Mesenchymal stem cell (in vitro differentiated cells and primary cell): ENCODE measurements around the gene XG.
A peak's percentile ranks its signal among the peaks of the same experiment; 100 is the strongest.
"Not testable (repeated sequence)": the region's sequence is repeated elsewhere in the genome, so short reads cannot be mapped to it uniquely, and the experiment has no call there.

Experiments used
- DNase-seq: peaks from one replicate; pipeline ENCODE4 v3.0.0-alpha.2; 2013
- H2AFZ ChIP-seq: one replicate; pipeline ENCODE4 v1.6.1; 2013; ENCODE audit warnings: low read depth, mild to moderate bottlenecking, control low read depth, inconsistent platforms, low read length, moderate library complexity
- H2AK5ac ChIP-seq: 2 replicates; pipeline ENCODE4 v1.6.1; 2013; ENCODE audit warnings: low read length, moderate library complexity, mild to moderate bottlenecking, inconsistent platforms; ENCODE audit not compliant: severe bottlenecking
- H2BK120ac ChIP-seq: one replicate; pipeline ENCODE4 v1.6.1; 2013; ENCODE audit warnings: low read depth, mild to moderate bottlenecking, inconsistent platforms, low read length, moderate library complexity
- H2BK12ac ChIP-seq, 2 experiments: one replicate each; pipeline ENCODE4 v1.6.1; 2013; ENCODE audit warnings: inconsistent platforms in 2 of 2, low read length in 2 of 2, mild to moderate bottlenecking in 2 of 2, moderate library complexity in 2 of 2, control low read depth in 1 of 2
- H2BK15ac ChIP-seq: one replicate; pipeline ENCODE4 v1.6.1; 2013; ENCODE audit warnings: mild to moderate bottlenecking, low read depth, inconsistent platforms; ENCODE audit not compliant: poor library complexity, severe bottlenecking
- H2BK5ac ChIP-seq: 2 replicates; pipeline ENCODE4 v1.6.1; 2013; ENCODE audit warnings: low read depth, mild to moderate bottlenecking, low read length, control low read depth, inconsistent platforms; ENCODE audit not compliant: poor library complexity, severe bottlenecking
- H3K14ac ChIP-seq, 2 experiments: one replicate each; pipeline ENCODE4 v1.6.1; 2013; ENCODE audit warnings: inconsistent platforms in 2 of 2, low read length in 2 of 2, control low read depth in 1 of 2, mild to moderate bottlenecking in 1 of 2, moderate library complexity in 1 of 2
- H3K18ac ChIP-seq, 2 experiments: one replicate each; pipeline ENCODE4 v1.6.1; 2013; ENCODE audit warnings: inconsistent platforms in 2 of 2, low read length in 2 of 2, control low read depth in 1 of 2, low read depth in 1 of 2, mild to moderate bottlenecking in 1 of 2
- H3K23ac ChIP-seq, 2 experiments: one replicate each; pipeline ENCODE4 v1.6.1; 2013; ENCODE audit warnings: inconsistent platforms in 2 of 2, low read length in 2 of 2, mild to moderate bottlenecking in 2 of 2, moderate library complexity in 2 of 2, control low read depth in 1 of 2
- H3K27ac ChIP-seq: 2 replicates; pipeline ENCODE4 v1.5.1; 2013; ENCODE audit warnings: mild to moderate bottlenecking, moderate library complexity, low read length, control low read depth, inconsistent platforms; ENCODE audit not compliant: poor library complexity, severe bottlenecking
- H3K27me3 ChIP-seq, 2 experiments: 2 replicates each; pipeline versions ENCODE4 v1.6.1 to v1.7.0; 2013; ENCODE audit warnings: low read length in 2 of 2, mild to moderate bottlenecking in 2 of 2, moderate library complexity in 2 of 2, control low read depth in 1 of 2, inconsistent platforms in 1 of 2; ENCODE audit not compliant: control insufficient read depth in 1 of 2, insufficient read depth in 1 of 2
- H3K36me3 ChIP-seq, 2 experiments: 2 replicates each; pipeline versions ENCODE4 v1.6.1 to v1.7.0; 2013; ENCODE audit warnings: low read length in 2 of 2, control low read depth in 1 of 2, inconsistent platforms in 1 of 2, low read depth in 1 of 2, mild to moderate bottlenecking in 1 of 2; ENCODE audit not compliant: insufficient read depth in 2 of 2, control insufficient read depth in 1 of 2
- H3K4ac ChIP-seq, 2 experiments: one replicate each; pipeline ENCODE4 v1.6.1; 2013; ENCODE audit warnings: inconsistent platforms in 2 of 2, low read length in 2 of 2, mild to moderate bottlenecking in 2 of 2, moderate library complexity in 2 of 2, control low read depth in 1 of 2, low read depth in 1 of 2
- H3K4me1 ChIP-seq: 2 replicates; pipeline ENCODE4 v1.6.1; 2013; ENCODE audit warnings: low read depth, low read length, control low read depth; ENCODE audit not compliant: control insufficient read depth, insufficient read depth
- H3K4me2 ChIP-seq: 2 replicates; pipeline ENCODE4 v1.6.1; 2013; ENCODE audit warnings: low read length, mild to moderate bottlenecking, inconsistent platforms; ENCODE audit not compliant: poor library complexity, severe bottlenecking
- H3K4me3 ChIP-seq, 2 experiments: 2 replicates each; pipeline versions ENCODE4 v1.5.1 to v1.7.0; 2013; ENCODE audit warnings: low read length in 2 of 2, mild to moderate bottlenecking in 2 of 2, control low read depth in 1 of 2, low read depth in 1 of 2; ENCODE audit not compliant: insufficient read depth in 1 of 2
- H3K79me1 ChIP-seq: replicated peaks from 2 replicates; pipeline ENCODE4 v1.6.1; 2013; ENCODE audit warnings: mild to moderate bottlenecking, control low read depth, low read length, inconsistent platforms; ENCODE audit not compliant: poor library complexity, severe bottlenecking
- H3K9ac ChIP-seq: 2 replicates; pipeline ENCODE4 v1.7.0; 2013; ENCODE audit warnings: mild to moderate bottlenecking, low read length, moderate library complexity
- H3K9me3 ChIP-seq: 2 replicates; pipeline ENCODE4 v1.7.0; 2013; ENCODE audit warnings: mild to moderate bottlenecking, low read length; ENCODE audit not compliant: control insufficient read depth
- H4K8ac ChIP-seq: one replicate; pipeline ENCODE4 v1.6.1; 2013; ENCODE audit warnings: inconsistent platforms, mild to moderate bottlenecking, low read length, moderate library complexity
- H4K91ac ChIP-seq: one replicate; pipeline ENCODE4 v1.6.1; 2013; ENCODE audit warnings: mild to moderate bottlenecking, low read length, inconsistent platforms
- WGBS: methylation state at CpG from one replicate; pipeline ENCODE4 v1.1.7; 2013; ENCODE audit warnings: mixed read lengths; 5-methylcytosine and 5-hydroxymethylcytosine counted together

The XG gene

DNA sequence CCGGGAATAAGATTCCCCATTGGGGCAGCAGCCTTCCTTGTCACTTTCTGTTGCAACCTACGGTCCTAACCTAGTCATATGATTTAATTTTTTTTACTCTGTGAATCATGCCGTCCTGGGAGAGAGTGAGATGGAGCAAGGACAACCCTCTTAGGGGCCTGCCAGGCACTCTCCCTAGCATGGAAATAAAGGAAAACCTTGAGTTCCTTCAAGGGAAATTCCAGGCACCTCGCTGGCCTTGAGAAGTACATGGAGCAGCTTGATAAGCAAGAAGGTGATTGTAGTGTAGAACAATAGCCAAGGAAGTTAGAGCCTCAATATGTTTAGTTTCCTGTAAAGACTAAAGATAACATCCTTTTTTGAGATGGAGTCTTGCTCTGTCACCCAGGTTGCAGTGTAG is 10.8 kb downstream of the XG start:
- H2BK120ac ChIP-seq, H2AFZ ChIP-seq, H3K4ac ChIP-seq, H2BK12ac ChIP-seq, H3K4me1 ChIP-seq, H3K9me3 ChIP-seq, H3K79me1 ChIP-seq, DNase-seq, H3K14ac ChIP-seq, H2BK5ac ChIP-seq, H3K4me2 ChIP-seq, H2AK5ac ChIP-seq, H3K18ac ChIP-seq, H4K8ac ChIP-seq, H4K91ac ChIP-seq, H3K27me3 ChIP-seq, H3K9ac ChIP-seq, H3K4me3 ChIP-seq, H2BK15ac ChIP-seq, H3K23ac ChIP-seq, H3K27ac ChIP-seq: not testable (repeated sequence)
- WGBS = 90% methylated on average over 4 of the region's 4 CpGs
- peaks cover 0 to 24% of the 10 kb centered on the region in 2 experiments for H3K36me3 ChIP-seq

DNA sequence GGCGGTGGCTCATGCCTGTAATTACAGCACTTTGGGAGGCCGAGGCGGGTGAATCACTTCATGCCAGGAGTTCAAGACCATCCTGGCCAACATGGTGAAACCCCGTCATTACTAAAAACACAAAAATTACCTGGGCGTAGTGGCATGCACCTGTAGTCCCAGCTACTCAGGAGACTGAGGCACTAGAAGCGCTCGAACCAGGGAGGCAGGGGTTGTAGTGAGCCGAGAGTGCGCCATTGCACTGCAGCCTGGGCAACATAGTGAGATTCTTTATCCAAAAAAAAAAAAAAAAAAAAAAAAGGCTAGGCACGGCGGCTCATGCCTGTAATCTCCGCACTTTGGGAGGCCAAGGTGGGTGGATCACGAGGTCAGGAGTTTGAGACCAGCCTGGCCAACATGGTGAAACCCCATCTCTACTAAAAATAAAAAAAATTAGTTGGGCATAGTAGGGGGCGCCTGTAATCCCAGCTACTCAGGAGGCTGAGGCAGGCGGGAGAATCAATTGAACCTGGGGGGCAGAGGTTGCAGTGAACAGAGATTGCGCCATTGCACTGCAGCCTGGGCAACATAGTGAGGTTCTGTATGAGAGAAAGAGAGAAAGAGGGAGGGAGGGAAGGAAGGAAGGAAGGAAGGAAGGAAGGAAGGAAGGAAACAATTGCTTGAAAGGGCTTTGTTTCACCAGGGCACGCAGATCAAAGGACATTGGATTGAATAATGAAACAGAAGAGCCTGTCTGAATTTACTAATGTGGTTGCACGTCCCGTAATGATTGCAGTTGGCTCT is 13.1 kb downstream of the XG start:
- not testable (repeated sequence) for H2BK15ac ChIP-seq, H3K4ac ChIP-seq, H3K4me1 ChIP-seq, H4K91ac ChIP-seq, H3K79me1 ChIP-seq, H2BK12ac ChIP-seq, H4K8ac ChIP-seq, H2AK5ac ChIP-seq, H3K18ac ChIP-seq, DNase-seq, H2BK120ac ChIP-seq, H3K9me3 ChIP-seq, H3K23ac ChIP-seq, H3K4me3 ChIP-seq, H3K4me2 ChIP-seq, H3K14ac ChIP-seq, H2BK5ac ChIP-seq, H3K27ac ChIP-seq, H2AFZ ChIP-seq, H3K27me3 ChIP-seq
- H3K36me3 ChIP-seq = peaks cover 0 to 18% of the 10 kb centered on the region in 2 experiments
- peak overlapping the region; percentile 11 for H3K9ac ChIP-seq
- 93% methylated on average over 15 of the region's 19 CpGs for WGBS

DNA sequence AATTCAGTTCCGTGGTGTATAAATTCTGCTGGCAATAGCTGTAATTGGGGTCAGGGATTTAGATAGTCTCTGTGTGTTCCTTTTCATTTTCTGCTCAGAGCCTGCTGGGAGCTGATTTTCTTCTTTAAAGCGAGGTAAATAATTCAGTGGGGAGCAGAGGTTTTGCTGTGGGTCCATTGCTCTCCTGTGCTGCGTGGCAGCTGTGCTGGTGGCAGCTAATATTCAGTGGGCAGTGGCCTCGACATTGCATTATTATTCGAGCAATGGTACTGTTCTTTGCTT is 13.7 kb downstream of the XG start:
- H2BK120ac ChIP-seq = no peak overlapping the region
- H3K14ac ChIP-seq = no peak overlapping the region
- H3K9me3 ChIP-seq = no peaks in the 10 kb centered on the region
- H3K23ac ChIP-seq = no peak overlapping the region
- H2BK5ac ChIP-seq = no peak overlapping the region
- H3K4me2 ChIP-seq = no peak overlapping the region
- H4K8ac ChIP-seq = no peak overlapping the region
- peaks cover 0 to 18% of the 10 kb centered on the region in 2 experiments for H3K36me3 ChIP-seq
- 87% methylated on average over 5 of the region's 5 CpGs for WGBS
- H2BK12ac ChIP-seq = no peak overlapping the region
- no peak overlapping the region for H2BK15ac ChIP-seq
- no peak overlapping the region for H3K4ac ChIP-seq
- H4K91ac ChIP-seq = no peak overlapping the region
- H3K9ac ChIP-seq = peak overlapping the region; percentile 11
- H3K27ac ChIP-seq = no peak overlapping the region
- H3K4me3 ChIP-seq = no peak overlapping the region
- H3K79me1 ChIP-seq = no peaks in the 10 kb centered on the region
- H3K4me1 ChIP-seq = no peaks in the 10 kb centered on the region
- no peak overlapping the region for H2AK5ac ChIP-seq
- peaks cover 0 to 8% of the 10 kb centered on the region in 2 experiments for H3K27me3 ChIP-seq
- DNase-seq = no peak
- H3K18ac ChIP-seq = no peak overlapping the region
- no peak overlapping the region for H2AFZ ChIP-seq

DNA sequence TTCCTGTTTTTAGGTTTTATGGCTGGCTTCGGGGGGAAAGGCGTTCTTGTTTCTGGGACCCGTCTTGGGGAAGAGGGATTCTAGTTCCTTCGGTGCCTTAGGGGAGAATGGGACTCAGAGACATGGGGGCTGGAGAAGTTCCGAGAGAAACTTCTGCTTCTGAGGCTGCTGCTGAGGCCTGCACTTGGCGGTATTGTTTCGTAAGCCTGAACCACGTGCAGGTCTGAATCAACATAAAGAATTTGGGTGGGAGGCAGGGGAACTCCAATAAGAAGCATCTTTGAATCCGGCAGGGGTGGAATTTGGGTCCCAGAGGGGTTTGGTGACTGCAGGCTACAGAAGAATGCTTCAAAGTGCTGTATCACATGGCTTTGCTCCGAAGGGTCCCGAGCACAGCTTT is 15.1 kb downstream of the XG start:
- H3K27me3 ChIP-seq = peaks cover 0 to 8% of the 10 kb centered on the region in 2 experiments
- no peaks in the 10 kb centered on the region for H3K4me1 ChIP-seq
- H3K23ac ChIP-seq = no peak overlapping the region
- no peak overlapping the region for H3K27ac ChIP-seq
- peak; percentile 15 for DNase-seq
- H2BK120ac ChIP-seq = no peak overlapping the region
- no peak overlapping the region for H2BK12ac ChIP-seq
- H2AK5ac ChIP-seq = no peak overlapping the region
- peak overlapping the region; percentile 89 for H3K9ac ChIP-seq
- H4K8ac ChIP-seq = no peak overlapping the region
- no peaks in the 10 kb centered on the region for H3K79me1 ChIP-seq
- H3K18ac ChIP-seq = no peak overlapping the region
- H2BK15ac ChIP-seq = peak overlapping the region; percentile 40
- 87% methylated on average over 11 of the region's 11 CpGs for WGBS
- H3K9me3 ChIP-seq = no peaks in the 10 kb centered on the region
- H3K4ac ChIP-seq = no peak overlapping the region
- H3K14ac ChIP-seq = no peak overlapping the region
- H2AFZ ChIP-seq = no peak overlapping the region
- H3K4me3 ChIP-seq = peak overlapping the region in 1 of 2 experiments; percentile 36
- no peak overlapping the region for H3K4me2 ChIP-seq
- H3K36me3 ChIP-seq = peaks cover 0 to 22% of the 10 kb centered on the region in 2 experiments
- no peak overlapping the region for H2BK5ac ChIP-seq
- peak overlapping the region; percentile 45 for H4K91ac ChIP-seq
